GM19193 (cell line): ENCODE data around the gene EPAS1.

Experiments
- POLR2A ChIP-seq: IDR thresholded peaks from 4 replicates; pipeline ENCODE4 v1.6.1; 2011; ENCODE audit not compliant: insufficient read depth, insufficient read length; ENCODE audit errors: extremely low read depth

EPAS1 gene

DNA sequence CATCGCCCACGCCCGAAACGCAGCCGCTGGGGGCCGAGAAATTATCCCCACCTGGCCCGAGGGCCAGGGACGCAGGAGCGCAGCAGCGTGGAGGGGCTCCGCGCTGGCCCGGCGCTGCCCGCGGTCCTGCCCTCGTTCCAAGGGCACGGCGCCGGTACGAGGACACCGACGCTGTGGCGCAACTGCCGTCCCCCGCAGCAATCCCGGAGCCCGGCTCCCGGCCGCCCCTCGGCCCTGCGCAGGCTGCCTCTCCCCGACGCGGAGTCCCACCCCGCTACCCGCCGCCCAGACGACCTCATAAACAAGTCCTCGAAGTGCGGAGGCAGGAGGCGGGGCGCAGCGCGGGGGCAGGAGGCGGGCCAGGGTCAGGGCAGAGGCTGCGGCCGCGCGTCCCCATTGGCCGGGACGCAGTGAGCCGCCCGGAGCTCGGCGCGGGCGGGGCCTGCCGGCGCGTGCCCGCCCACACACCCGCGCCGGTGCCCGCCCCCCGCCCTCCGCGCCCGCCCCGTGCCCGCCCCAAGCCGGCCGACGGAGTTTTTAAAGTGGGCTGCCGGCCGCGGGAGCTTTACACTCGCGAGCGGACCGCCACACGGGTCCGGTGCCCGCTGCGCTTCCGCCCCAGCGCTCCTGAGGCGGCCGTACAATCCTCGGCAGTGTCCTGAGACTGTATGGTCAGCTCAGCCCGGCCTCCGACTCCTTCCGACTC lies at the start of gene EPAS1:
Gene EPAS1, plus strand, starts transcription at position 568 of the 706 bp plus-strand sequence. CDS start 505 bp downstream, outside the sequence.
- TF ChIP-seq POLR2A, result no peak

- no peak for TF ChIP-seq POLR2A
Observed at GRCh38 chr2:46248171-46248570, 49.0 kb upstream of the EPAS1 start.

DNA sequence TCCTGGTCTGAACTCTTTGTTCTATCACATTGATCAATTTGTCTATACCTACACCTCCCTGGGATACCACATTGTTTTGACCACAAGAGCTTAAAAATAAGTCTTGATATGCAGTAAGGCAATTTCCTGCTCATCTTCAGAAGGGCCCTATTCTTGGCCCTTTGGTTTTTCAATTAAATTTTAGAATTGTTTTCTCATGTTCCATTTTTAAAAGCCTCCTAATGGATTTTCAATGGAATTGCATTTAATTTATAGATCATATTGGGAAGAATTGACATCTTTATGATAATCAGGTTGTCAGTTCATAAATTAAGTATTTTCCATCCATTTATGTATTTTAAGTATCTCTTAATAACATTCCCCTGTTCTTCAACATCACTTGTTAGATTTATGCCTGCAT lies 47.6 kb upstream of the EPAS1 start:
- TF ChIP-seq POLR2A, result no peak

GRCh38 chr2:46252891-46253659 lies 44.1 kb upstream of the EPAS1 start:
- TF ChIP-seq POLR2A, result no peak

GRCh38 chr2:46254474-46254873 lies 42.7 kb upstream of the EPAS1 start:
- no peak for TF ChIP-seq POLR2A

DNA sequence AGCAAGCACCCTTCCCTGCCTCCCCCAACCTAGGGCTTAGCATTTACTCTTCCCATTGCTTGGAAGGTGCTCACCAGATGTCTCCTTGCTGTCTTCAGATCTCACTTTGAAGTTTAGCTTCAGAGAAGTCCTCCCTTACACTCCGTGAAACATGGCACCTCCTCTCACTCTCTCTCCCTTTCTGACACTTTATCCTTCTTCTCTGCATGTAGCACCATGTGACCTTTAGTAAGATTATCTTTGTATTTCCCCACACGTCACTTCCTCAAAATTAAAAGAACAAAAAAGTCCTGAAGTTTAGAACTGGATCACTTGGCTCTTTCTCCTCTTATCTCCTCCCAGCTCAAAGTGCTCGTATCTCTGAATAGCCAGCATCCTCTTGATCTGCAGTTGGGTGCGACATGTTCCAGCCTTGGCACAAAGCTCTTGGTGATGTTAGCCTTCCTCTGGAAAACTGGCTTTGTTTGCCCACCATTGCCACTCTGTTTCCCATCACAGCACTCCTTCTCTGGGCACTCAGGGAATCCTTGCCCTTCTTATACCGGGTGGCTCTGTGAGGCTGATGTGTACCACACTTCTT lies 40.6 kb upstream of the EPAS1 start:
- no peak for TF ChIP-seq POLR2A

DNA sequence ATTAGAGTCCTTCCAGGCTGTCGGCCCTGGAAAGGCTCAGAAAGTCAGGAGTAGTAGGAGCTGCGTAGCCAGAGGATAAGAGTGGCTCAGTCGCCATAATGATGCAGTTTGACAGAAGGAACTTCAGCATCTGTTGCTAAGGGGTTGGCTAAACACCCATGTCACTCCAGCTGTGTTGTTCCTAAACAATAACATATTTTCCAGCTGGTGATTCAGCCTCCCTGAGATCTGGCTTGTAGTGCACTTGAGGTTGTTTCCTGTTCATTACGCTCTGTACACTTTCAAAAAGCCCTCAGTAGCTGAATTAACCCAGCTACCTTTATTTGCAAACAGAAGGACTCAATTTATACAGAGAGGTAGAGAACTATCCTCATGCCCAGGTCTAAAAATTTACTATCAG lies 39.7 kb upstream of the EPAS1 start:
- TF ChIP-seq POLR2A, result no peak

GRCh38 chr2:46257980-46258379 lies 39.2 kb upstream of the EPAS1 start:
- TF ChIP-seq POLR2A, result no peak

DNA sequence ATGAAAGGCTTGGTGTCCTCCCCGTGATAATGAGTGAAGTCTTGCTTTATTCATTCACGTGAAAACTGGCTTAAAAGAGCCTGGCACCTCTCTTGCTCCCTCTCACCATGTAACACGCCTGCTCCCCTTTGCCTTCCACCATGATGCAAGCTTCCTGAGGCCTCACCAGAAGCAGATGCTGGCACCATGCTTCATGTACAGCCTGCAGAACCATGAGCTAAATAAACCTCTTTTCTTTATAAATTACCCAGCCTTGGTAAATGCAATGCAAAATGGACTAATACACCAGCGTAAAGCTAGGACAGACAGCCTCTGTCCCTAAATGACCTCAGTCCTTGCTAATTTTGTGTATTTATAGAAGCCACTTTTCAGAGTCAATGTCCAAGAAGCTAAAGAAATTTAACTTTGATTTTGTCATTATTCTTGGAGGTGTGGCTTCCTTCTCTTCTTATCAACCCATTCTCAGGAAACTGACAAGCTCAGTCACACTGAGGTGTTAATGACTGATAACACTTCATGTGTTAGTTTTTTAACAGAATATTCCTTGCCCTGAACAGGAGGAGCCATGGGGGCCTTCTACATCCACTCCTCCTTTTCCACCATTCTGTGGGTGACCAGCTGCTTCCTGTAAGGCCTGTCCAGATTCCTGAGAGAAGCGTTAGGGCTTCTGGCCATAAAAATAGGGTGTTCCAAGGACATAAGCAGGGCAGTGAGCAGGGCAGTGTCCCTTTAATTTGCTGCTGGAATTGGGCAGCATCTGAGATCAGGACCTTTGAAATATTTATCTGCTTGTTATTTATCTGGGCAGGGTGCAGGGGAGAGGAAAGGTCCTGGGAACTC lies 38.0 kb upstream of the EPAS1 start:
- no peak for TF ChIP-seq POLR2A

- TF ChIP-seq POLR2A, result no peak
Observed at GRCh38 chr2:46259777-46260168, 37.4 kb upstream of the EPAS1 start.

- no peak for TF ChIP-seq POLR2A
Observed at GRCh38 chr2:46260305-46260704, 36.9 kb upstream of the EPAS1 start.

GRCh38 chr2:46262248-46262938 lies 34.8 kb upstream of the EPAS1 start:
- no peak for TF ChIP-seq POLR2A

DNA sequence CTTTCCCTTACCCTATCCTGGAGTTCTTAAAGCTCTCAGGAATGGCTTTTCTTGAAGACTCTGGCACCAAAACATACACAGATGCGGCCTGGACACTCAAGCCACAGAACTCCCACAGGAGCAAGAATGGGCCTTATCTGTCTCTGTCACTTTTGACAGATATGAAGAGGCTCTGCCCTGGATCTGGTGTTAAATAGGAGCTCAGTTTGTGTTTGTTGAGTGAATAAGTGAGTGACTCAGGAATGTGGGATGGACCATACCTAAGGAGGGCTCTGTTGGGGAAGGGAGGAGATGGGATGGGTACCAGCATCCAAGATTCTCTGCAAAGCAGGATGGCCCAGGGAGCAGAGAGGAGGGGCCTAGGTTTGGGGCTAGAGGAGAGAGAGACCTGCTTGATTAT lies 33.9 kb upstream of the EPAS1 start:
- no peak for TF ChIP-seq POLR2A

DNA sequence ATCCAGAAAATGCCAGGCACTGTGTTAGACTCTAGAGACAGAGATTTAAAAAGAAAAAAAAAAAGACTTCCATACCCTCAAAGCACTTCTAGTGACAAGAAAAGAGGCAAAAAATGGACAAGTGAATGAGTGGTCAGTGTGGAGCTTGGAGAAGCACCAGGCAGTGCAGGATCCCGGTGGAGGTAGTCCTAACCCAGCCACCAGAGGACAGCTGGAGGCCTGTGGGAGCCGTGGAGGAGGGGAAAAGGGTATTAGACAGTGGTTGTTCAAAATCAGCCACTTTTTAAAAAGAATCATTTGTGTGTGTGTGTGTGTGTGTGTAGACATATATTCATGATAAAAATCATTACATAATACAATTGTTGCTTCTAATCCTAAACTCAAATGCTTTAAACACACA lies 32.8 kb upstream of the EPAS1 start:
- TF ChIP-seq POLR2A, result no peak
